ENCODE measurements around the gene SORBS2. TPM values are rescaled to one million over a fixed set of nuclear protein-coding genes. Genes with fewer than 3 reads are reported as not detected.

Gene SORBS2
- total RNA-seq, 1 experiment from 2014 or later = 17.4 TPM

DNA sequence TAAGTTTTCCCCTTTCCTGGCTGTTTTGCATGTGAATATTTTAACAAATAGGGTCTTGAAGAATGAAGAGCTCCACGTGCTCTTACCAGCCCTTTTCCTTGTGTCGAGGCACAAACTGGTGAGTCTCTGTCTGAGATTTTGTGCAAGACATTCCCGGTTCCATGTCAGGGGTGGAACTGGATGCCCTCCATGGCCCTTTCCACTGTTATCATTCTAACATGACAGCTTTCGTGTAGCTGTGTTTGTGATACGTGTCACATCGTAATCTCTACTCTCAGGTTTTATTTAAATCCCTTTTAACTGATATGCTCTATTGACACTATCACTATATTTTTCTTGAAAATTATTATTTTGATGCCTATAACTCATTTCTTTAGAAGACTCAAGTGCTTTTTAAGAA is 130.4 kb downstream of the SORBS2 start:
- H3K4me3 ChIP-seq = no peak overlapping the region
- no peak for DNase-seq (ENCODE audit: low read depth in 1 of 2, low spot score in 2 of 2)
- peak overlapping the region; percentile 31; the same call in 1 of the 2 replicates for H3K27ac ChIP-seq
- H3K9me3 ChIP-seq (replicated peaks) = no peaks in the 10 kb centered on the region; the same call in 1 of the 2 replicates
- H3K27me3 ChIP-seq (replicated peaks) = no peaks in the 10 kb centered on the region
- H3K4me1 ChIP-seq (replicated peaks) = peaks cover 8% of the 10 kb centered on the region
- H3K36me3 ChIP-seq = 0 out of 2 replicates have a peak, but pooled peaks cover 2% of the 10 kb centered on the region

DNA sequence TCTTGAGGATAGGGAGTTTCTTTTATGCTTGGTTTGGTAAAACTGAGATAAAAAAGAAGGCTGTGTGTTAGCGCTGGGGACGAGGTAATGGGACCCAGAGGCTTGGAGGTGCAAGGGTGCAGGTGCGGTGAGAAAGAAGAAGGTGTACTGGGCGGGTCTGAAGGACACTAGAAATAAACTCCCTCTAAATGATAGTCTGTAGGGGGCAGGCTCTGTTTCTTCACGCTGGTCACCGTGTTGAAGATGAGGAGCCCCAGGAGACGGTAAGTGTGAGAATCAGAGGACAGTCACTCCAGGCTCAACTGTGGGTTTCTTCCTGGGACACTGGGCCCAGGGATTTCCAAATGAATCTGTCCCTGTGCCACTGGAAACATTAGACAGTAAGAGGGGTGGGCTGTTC is 131.4 kb downstream of the SORBS2 start:
- DNase-seq (ENCODE audit: low read depth in 1 of 2, low spot score in 2 of 2) = no peak
- Histone ChIP-seq H3K27me3 (replicated peaks) (no peaks in the 10 kb centered on the region), H3K36me3 (0 out of 2 replicates have a peak, but pooled peaks cover 2% of the 10 kb centered on the region), H3K4me1 (replicated peaks) (peaks cover 8% of the 10 kb centered on the region), H3K9me3 (replicated peaks) (no peaks in the 10 kb centered on the region; the same call in 1 of the 2 replicates), H3K27ac (no peak overlapping the region), H3K4me3 (no peak overlapping the region)

DNA sequence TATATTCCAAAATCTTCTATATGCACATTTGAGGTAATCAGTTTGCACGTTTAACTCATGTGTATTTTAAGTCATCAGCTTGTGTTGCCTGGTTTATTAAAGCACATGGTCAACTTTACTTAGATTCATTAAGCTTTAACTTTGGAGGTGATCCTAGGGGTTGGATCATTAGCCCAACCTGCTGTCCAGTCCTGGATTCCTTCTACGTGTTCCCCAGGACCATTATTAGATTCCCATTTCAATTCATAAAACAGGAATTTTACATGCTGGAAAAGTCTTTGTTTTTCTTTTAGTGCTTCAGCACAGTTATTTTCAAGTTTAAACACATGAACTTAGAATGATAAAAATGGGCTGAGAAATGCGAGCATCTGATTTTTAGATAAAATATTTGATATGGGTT is 132.5 kb downstream of the SORBS2 start:
- Histone ChIP-seq H3K36me3 (0 out of 2 replicates have a peak, but pooled peaks cover 2% of the 10 kb centered on the region), H3K27me3 (replicated peaks) (no peaks in the 10 kb centered on the region), H3K4me1 (replicated peaks) (peaks cover 8% of the 10 kb centered on the region), H3K9me3 (replicated peaks) (no peaks in the 10 kb centered on the region; the same call in 1 of the 2 replicates), H3K4me3 (no peak overlapping the region), H3K27ac (no peak overlapping the region)
- DNase-seq (ENCODE audit: low read depth in 1 of 2, low spot score in 2 of 2) = no peak

DNA sequence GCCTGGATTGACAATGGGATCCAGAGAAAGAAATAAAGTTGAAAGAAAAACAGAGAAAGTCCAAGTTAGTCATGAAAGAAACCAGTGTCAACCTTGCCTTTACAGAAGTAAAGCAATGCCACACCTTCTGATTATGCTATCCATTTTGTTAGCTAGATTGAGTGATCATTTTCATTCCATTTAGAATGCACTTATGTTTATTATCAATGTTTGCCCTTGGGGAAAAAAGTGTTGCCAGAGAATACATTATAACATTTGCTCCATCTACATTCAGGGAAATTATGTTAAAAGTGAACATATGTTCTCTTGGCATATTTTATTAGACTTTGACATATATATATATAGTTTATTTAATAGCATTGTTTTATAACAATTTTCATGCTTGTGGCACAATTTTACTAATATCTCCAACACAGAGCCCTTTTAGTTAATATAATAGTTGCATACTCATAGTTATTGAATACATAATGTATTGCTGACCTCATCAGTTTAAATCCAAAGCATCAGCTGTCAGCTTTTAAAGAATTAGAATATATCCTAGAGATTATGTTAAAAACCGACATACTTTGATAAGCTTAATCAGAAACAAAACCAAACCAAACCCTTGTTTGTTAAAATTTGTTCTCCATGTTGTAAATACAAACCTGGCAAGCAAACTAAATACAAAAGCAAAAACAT is 134.2 kb downstream of the SORBS2 start:
- Histone ChIP-seq H3K9me3 (replicated peaks) (no peaks in the 10 kb centered on the region; the same call in 1 of the 2 replicates), H3K27me3 (replicated peaks) (no peaks in the 10 kb centered on the region), H3K27ac (no peak overlapping the region), H3K4me1 (replicated peaks) (peaks cover 8% of the 10 kb centered on the region), H3K4me3 (no peak overlapping the region), H3K36me3 (0 out of 2 replicates have a peak, but pooled peaks cover 2% of the 10 kb centered on the region)
- DNase-seq (ENCODE audit: low read depth in 1 of 2, low spot score in 2 of 2) = no peak

DNA sequence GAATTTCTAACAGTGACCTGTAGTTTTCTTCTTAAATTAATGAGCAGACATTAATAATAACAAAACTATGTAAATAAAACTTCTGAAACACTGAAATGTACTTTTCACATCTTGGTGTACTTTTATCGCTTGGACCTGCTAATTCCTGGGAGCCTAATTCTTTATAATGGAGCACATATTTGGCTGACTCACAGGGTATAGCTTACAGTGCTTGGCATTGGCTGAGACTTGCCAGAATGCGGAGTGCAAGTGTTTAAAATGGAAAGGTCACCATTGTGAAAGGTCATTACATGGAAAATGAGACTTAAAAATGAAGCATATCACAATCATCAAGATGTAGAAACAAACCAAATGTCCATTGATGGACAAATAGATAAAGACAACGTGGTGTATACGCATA is 139.4 kb downstream of the SORBS2 start:
- Histone ChIP-seq H3K27ac (no peak overlapping the region), H3K27me3 (replicated peaks) (no peaks in the 10 kb centered on the region), H3K36me3 (0 out of 2 replicates have a peak, but pooled peaks cover 2% of the 10 kb centered on the region), H3K9me3 (replicated peaks) (no peaks in the 10 kb centered on the region; the same call in 1 of the 2 replicates), H3K4me3 (no peak overlapping the region), H3K4me1 (replicated peaks) (no peaks in the 10 kb centered on the region)
- DNase-seq (ENCODE audit: low read depth in 1 of 2, low spot score in 2 of 2) = no peak

DNA sequence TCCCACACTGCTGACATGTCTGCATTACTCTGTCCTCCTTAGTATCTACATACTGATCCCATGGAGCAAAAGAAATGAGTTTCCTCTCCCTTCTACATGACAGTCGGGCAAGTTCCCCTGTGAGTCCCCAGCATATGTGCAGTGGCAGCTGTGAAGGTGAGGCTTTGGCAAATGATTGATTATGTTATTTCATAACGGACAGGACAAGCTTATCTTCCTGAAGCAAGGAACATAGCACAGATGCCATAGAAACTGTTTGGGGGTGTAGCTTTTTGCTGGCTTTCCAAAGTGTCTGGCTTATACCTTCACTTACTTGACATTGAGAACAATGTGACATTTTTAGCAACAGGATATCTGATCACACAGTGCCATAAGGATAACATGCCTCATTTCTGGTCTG is 139.8 kb downstream of the SORBS2 start:
- Histone ChIP-seq H3K27me3 (replicated peaks) (no peaks in the 10 kb centered on the region), H3K4me1 (replicated peaks) (no peaks in the 10 kb centered on the region), H3K4me3 (no peak overlapping the region), H3K9me3 (replicated peaks) (no peaks in the 10 kb centered on the region; the same call in 1 of the 2 replicates), H3K36me3 (no peaks in the 10 kb centered on the region), H3K27ac (no peak overlapping the region)
- DNase-seq (ENCODE audit: low read depth in 1 of 2, low spot score in 2 of 2) = no peak

DNA sequence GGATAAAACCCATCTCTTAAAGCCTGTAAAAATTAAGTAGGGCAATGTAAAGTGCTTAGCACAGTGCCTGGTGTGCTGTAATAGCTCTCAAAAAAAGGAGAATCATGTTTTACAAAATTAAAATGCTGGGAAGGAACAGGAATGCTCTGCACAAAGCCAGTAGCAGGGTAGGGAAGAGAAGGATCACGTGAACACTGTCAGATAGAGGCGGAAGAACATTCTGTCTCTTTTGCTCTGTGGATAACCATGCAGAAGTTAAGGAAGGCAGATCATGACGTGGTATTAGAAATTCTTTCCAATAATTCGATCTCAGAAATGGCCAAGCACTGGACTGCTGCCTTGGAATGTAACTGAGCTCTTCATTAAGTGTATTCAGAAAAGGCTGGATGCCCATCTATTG is 140.5 kb downstream of the SORBS2 start:
- no peaks in the 10 kb centered on the region for H3K4me1 ChIP-seq (replicated peaks)
- no peaks in the 10 kb centered on the region for H3K36me3 ChIP-seq
- no peak overlapping the region for H3K27ac ChIP-seq
- H3K9me3 ChIP-seq (replicated peaks) = no peaks in the 10 kb centered on the region
- no peak overlapping the region for H3K4me3 ChIP-seq
- DNase-seq (ENCODE audit: low read depth in 1 of 2, low spot score in 2 of 2) = no peak
- H3K27me3 ChIP-seq (replicated peaks) = no peaks in the 10 kb centered on the region

DNA sequence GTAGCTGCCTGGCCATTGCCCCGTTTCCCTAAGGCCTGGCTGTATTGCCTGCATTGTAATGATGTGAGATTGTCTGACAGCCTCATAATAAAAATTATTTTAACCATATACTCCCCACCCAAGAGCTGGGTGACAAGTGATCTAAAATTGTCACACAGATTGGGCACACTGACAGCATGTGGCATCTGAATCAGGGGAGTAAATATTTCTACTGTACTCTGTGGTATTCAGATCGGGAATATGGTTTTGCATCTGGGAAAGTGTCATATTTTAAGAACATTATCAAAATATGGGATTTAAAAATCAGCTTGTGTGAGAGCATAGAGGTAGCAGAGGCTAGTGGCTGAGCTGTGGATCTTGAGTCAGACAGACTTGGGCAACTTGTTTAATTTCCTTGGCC is 140.9 kb downstream of the SORBS2 start:
- H3K27me3 ChIP-seq (replicated peaks) = no peaks in the 10 kb centered on the region

DNA sequence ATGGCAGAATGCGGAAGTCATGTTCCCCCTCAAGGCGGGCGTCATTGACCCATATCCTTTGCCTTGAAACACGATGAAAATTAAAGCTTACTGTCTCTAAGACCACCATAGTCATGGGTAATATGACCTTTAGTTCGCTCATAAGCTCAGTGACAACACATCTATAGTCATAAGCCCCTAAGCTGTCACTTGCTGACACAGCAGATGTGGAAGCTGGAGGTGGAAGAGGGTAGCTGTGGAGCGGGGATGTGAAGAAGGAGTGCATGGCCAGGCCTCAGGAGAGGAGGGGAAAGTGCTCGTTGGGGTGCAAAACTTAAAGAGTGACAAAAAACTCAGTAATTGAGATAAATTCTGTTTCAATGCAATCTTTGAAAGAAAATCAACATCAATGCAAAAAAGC is 142.7 kb downstream of the SORBS2 start:
- DNase-seq (ENCODE audit: low read depth in 1 of 2, low spot score in 2 of 2) = no peak

More for the DNA sequence above, 140.9 kb downstream of the SORBS2 start:
- Histone ChIP-seq H3K4me1 (replicated peaks) (no peaks in the 10 kb centered on the region), H3K4me3 (no peak overlapping the region), H3K27ac (no peak overlapping the region), H3K36me3 (no peaks in the 10 kb centered on the region), H3K9me3 (replicated peaks) (no peaks in the 10 kb centered on the region)
- no peak for DNase-seq (ENCODE audit: low read depth in 1 of 2, low spot score in 2 of 2)

DNA sequence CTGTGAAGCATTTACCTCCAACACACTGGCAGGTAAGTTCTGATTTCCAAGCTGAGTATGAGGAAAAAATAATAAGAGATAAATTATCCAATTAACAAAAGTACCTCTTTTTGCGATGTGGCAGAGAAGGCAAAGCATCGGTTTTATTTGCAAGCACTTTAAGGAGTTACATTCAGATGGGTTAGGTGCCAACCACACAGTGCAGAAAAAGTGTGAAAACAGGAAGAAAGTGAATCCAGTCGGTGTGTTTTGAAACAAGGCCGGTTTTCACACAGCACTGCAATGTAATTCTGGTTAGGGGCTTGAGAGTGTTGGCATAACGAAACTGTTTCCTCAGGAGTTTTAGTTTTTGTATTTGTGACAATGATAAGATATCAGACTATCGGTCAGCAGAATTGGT is 145.8 kb downstream of the SORBS2 start:
- H3K27ac ChIP-seq = no peak overlapping the region
- H3K9me3 ChIP-seq (replicated peaks) = no peaks in the 10 kb centered on the region
- H3K27me3 ChIP-seq (replicated peaks) = no peaks in the 10 kb centered on the region
- no peaks in the 10 kb centered on the region for H3K4me1 ChIP-seq (replicated peaks)
- no peaks in the 10 kb centered on the region for H3K36me3 ChIP-seq
- no peak for DNase-seq (ENCODE audit: low read depth in 1 of 2, low spot score in 2 of 2)
- no peak overlapping the region for H3K4me3 ChIP-seq

More for the DNA sequence above, 142.7 kb downstream of the SORBS2 start:
- no peaks in the 10 kb centered on the region for H3K4me1 ChIP-seq (replicated peaks)
- no peak overlapping the region for H3K27ac ChIP-seq
- no peaks in the 10 kb centered on the region for H3K9me3 ChIP-seq (replicated peaks)
- H3K4me3 ChIP-seq = no peak overlapping the region
- no peaks in the 10 kb centered on the region for H3K27me3 ChIP-seq (replicated peaks)
- H3K36me3 ChIP-seq = no peaks in the 10 kb centered on the region

DNA sequence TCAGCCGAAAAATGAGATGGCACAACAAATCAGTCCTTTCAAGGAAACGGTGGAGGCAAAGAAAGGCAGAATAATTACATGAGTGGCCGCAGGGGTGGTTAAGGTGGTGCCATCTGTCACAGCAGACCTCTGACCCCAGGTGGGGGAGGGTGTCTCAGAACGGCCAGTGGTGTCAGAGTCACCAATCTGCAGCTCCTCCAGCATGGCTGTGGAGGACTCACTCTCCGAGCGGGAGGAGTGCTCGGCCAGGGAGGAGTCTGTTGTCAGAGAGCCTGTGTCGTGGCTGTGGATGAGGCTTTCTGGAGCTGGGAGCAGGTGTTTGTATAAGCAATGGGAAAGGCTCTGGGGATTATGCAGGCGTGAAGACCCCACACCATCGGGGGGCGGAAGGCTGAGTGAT is 146.3 kb downstream of the SORBS2 start:
- Histone ChIP-seq H3K27me3 (replicated peaks) (no peaks in the 10 kb centered on the region), H3K9me3 (replicated peaks) (no peaks in the 10 kb centered on the region), H3K36me3 (no peaks in the 10 kb centered on the region), H3K4me3 (no peak overlapping the region), H3K4me1 (replicated peaks) (no peaks in the 10 kb centered on the region), H3K27ac (no peak overlapping the region)
- no peak for DNase-seq (ENCODE audit: low read depth in 1 of 2, low spot score in 2 of 2)

DNA sequence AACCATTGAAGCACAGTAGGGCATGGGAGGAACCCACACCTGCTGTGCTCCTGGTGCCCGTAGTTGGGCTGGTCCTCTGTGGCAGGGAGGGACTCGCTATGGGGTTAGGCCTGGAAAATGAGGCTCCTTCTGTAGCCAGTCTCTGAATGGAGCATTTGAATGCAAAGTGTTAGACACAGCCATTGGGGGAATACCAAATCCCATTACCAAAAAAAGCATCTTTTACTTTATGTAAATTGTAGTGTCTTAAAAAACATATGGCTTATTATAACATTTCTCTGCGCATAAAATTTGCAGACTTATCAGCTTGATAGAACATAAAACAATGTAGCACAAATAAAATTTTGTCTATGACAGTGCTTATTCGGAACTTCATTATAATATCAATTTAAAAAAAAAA is 147.5 kb downstream of the SORBS2 start:
- no peaks in the 10 kb centered on the region for H3K36me3 ChIP-seq
- H3K4me3 ChIP-seq = no peak overlapping the region
- no peak overlapping the region for H3K27ac ChIP-seq
- no peak for DNase-seq (ENCODE audit: low read depth in 1 of 2, low spot score in 2 of 2)
- H3K4me1 ChIP-seq (replicated peaks) = no peaks in the 10 kb centered on the region
- no peaks in the 10 kb centered on the region for H3K9me3 ChIP-seq (replicated peaks)
- H3K27me3 ChIP-seq (replicated peaks) = no peaks in the 10 kb centered on the region

DNA sequence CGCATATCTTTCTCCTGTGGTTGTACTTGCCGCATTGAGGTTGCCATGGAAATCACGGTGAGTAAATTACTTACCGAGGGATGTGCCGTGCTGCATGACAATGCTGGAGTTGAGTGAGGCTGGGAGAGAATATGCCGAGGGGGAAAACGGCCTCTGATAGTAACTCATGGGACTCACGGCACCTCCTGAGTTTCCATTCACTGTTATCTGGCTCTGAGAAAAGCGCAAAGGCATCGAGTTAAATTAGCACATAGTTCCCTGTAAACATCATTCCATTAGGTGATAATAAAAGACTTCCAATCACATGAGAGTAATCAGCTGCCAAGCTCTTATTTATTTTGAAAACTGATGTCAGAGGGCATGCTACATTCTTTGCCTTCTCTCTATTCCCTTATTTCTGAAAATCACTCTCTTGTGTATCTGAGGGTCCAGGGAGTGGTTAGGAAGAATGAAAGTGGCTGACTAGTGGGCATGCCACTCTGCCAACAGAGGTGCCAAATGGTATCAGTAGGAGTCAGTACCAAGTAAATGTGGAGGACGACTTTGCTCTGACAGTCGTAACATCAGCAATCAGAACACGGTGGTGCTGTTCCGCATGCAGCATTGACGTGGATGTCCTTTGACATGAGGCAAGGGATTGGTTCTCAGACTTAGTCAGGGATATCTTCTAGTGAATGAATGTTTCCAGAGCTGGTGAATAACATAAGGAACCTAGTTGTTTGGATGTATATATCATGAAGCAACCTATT is 149.8 kb downstream of the SORBS2 start:
- no peak for DNase-seq (ENCODE audit: low read depth in 1 of 2, low spot score in 2 of 2)
- Histone ChIP-seq H3K36me3 (no peaks in the 10 kb centered on the region), H3K9me3 (replicated peaks) (no peaks in the 10 kb centered on the region), H3K27ac (no peak overlapping the region), H3K4me1 (replicated peaks) (peaks cover 7% of the 10 kb centered on the region), H3K4me3 (no peak overlapping the region), H3K27me3 (replicated peaks) (no peaks in the 10 kb centered on the region)

DNA sequence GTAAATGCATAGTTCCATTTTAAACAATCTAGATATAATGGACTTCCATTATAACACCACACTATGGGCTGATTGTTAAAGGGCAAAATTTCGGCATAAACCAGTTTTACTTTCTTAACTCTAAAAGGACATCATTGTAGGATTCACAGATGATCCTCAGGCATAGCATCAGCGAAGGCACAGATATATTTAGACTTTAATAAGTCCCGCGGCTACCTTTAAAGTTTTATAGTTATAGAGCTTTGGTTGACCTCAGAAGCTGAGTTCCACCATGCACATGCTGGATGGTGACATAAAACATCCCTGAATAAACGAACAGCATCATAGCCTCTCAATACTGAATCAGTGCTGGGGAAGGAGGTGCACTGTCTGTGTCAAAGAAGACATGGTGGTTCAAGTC is 151.7 kb downstream of the SORBS2 start:
- Histone ChIP-seq H3K36me3 (no peaks in the 10 kb centered on the region), H3K27ac (no peak overlapping the region), H3K4me3 (no peak overlapping the region), H3K9me3 (replicated peaks) (no peaks in the 10 kb centered on the region), H3K4me1 (replicated peaks) (peaks cover 16% of the 10 kb centered on the region), H3K27me3 (replicated peaks) (no peaks in the 10 kb centered on the region)
- DNase-seq (ENCODE audit: low read depth in 1 of 2, low spot score in 2 of 2) = no peak
